Subcutaneous adipose tissue (tissue), 1 donor: ENCODE measurements around the gene SMIM45.

Experiments
- CTCF ChIP-seq: fragments of 450-650 bp; IDR thresholded peaks from one replicate; pipeline ENCODE4 v1.5.1; 2016; ENCODE audit warnings: low read depth, mild to moderate bottlenecking, control low read depth, antibody characterized with exemption, moderate library complexity

Gene SMIM45

GRCh38 chr22:41908411-41909309 is 43.3 kb upstream of the SMIM45 start:
- no peak for TF ChIP-seq CTCF

- no peak for TF ChIP-seq CTCF
Measured at GRCh38 chr22:41909310-41910049, 42.5 kb upstream of the SMIM45 start.

GRCh38 chr22:41910050-41911000 is 41.6 kb upstream of the SMIM45 start:
- no peak for TF ChIP-seq CTCF

GRCh38 chr22:41911001-41911611 is 40.8 kb upstream of the SMIM45 start:
- no peak for TF ChIP-seq CTCF

GRCh38 chr22:41912338-41913039 is 39.5 kb upstream of the SMIM45 start:
- TF ChIP-seq CTCF, result no peak

- TF ChIP-seq CTCF, result no peak
Measured at GRCh38 chr22:41913040-41913719, 38.8 kb upstream of the SMIM45 start.
